ENCODE measurements around the gene TMEM258. TPM values are rescaled to one million over a fixed set of nuclear protein-coding genes. Genes with fewer than 3 reads are reported as not detected.

The TMEM258 gene
- total RNA-seq, 5 donors from 2014 or later (not counting 1 experiment from before 2014, with no cell fraction given): 68.1 to 96.0 (median 87.8) TPM

- ChIA-PET CTCF (interaction anchor here (0.5 to 2.1 kb wide), 7 partner anchors 8 to 545 kb away, joined by 3 to 9 read pairs (median 6); partner anchors contain the start of gene ASRGL1 (in 1 of the 2)), POLR2A (interaction anchor here (0.6 to 0.8 kb wide), 4 partner anchors 8 to 749 kb away, joined by 3 to 6 read pairs (median 3); partner anchors contain the start of gene BEST1 (in 1 of the 2))
- peak overlapping the region; percentile 73 to 76 for H3K4me3 ChIP-seq (ENCODE audit: control insufficient read depth in 1 of 2, extremely low read depth in 1 of 2, low read length in 1 of 2)
- ATAC-seq (replicated peaks in 1 of 4) (peak in 3 of 4 experiments; percentile 1 to 16 (median 14)), DNase-seq (no peak)
- H3K9me3 ChIP-seq: no peaks in the 10 kb centered on the region
- Mint-ChIP-seq H3K27me3 (no peaks in the 10 kb centered on the region), H3K27ac (peak overlapping the region; percentile 49 to 98), H3K36me3 (peaks cover 23% of the 10 kb centered on the region), H3K9me3 (no peaks in the 10 kb centered on the region), H3K4me3 (peak overlapping the region; percentile 83 to 98 (median 89)), H3K4me1 (peaks cover 27 to 43% (median 40%) of the 10 kb centered on the region in 3 donors)
- no peaks in the 10 kb centered on the region for H3K27me3 ChIP-seq (replicated peaks in 1 of 2; ENCODE audit: control insufficient read depth in 2 of 2, extremely low read depth in 1 of 2, insufficient read depth in 2 of 2, low read length in 1 of 2)
- peaks cover under 1 to 25% of the 10 kb centered on the region in 2 donors for H3K36me3 ChIP-seq (ENCODE audit: control insufficient read depth in 2 of 2, extremely low read depth in 1 of 2, insufficient read depth in 1 of 2, low read length in 1 of 2)
- H3K4me1 ChIP-seq (ENCODE audit: control insufficient read depth in 1 of 2, extremely low read depth in 1 of 2, insufficient read depth in 2 of 2, low read length in 2 of 2): peaks cover 8 to 25% of the 10 kb centered on the region in 2 experiments
- 7% methylated on average over 19 of the region's 29 CpGs for WGBS (ENCODE audit: insufficient coverage)
- H3K27ac ChIP-seq (ENCODE audit: low read length): peak overlapping the region; percentile 94
Measured at GRCh38 chr11:61793083-61793828, 857 bp upstream of the TMEM258 start.

- H3K27me3 ChIP-seq (replicated peaks in 1 of 2; ENCODE audit: control insufficient read depth in 2 of 2, extremely low read depth in 1 of 2, insufficient read depth in 2 of 2, low read length in 1 of 2): no peaks in the 10 kb centered on the region
- no peaks in the 10 kb centered on the region for H3K9me3 ChIP-seq
- no peaks in the 10 kb centered on the region for H3K9me3 Mint-ChIP-seq
- peak overlapping the region; percentile 83 to 98 (median 89) for H3K4me3 Mint-ChIP-seq
- H3K36me3 Mint-ChIP-seq: peaks cover 26% of the 10 kb centered on the region
- H3K36me3 ChIP-seq (ENCODE audit: control insufficient read depth in 2 of 2, extremely low read depth in 1 of 2, insufficient read depth in 1 of 2, low read length in 1 of 2): peaks cover 13 to 39% of the 10 kb centered on the region in 2 donors
- ATAC-seq (replicated peaks in 1 of 4) (peak in 3 of 4 experiments; percentile 1 to 12 (median 6)), DNase-seq (peak in 19 of 35 experiments; percentile 20 to 62 (median 38))
- peaks cover 27 to 38% (median 33%) of the 10 kb centered on the region in 3 donors for H3K4me1 Mint-ChIP-seq
- ChIA-PET CTCF (interaction anchor here (0.6 to 1.9 kb wide), 3 partner anchors 23 to 546 kb away, joined by 3 to 7 read pairs (median 3); partner anchors contain the start of gene ASRGL1 (in 1 of the 2)), POLR2A (interaction anchor here (0.6 to 0.7 kb wide), 2 partner anchors 11 to 26 kb away, joined by 3 to 4 read pairs; no protein-coding TSS in a partner anchor)
- H3K27ac ChIP-seq (ENCODE audit: low read length): peak overlapping the region; percentile 94
- peak overlapping the region; percentile 95 to 98 for H3K27ac Mint-ChIP-seq
- peak overlapping the region; percentile 73 to 76 for H3K4me3 ChIP-seq (ENCODE audit: control insufficient read depth in 1 of 2, extremely low read depth in 1 of 2, low read length in 1 of 2)
- H3K4me1 ChIP-seq (ENCODE audit: control insufficient read depth in 1 of 2, extremely low read depth in 1 of 2, insufficient read depth in 2 of 2, low read length in 2 of 2): peaks cover 8 to 25% of the 10 kb centered on the region in 2 experiments
- no peaks in the 10 kb centered on the region for H3K27me3 Mint-ChIP-seq
- 0% methylated on average over 8 of the region's 14 CpGs for WGBS (ENCODE audit: insufficient coverage)
Measured at GRCh38 chr11:61791737-61792309, 576 bp downstream of the TMEM258 start.

- DNase-seq: peak in 1 of 35 experiments; percentile 29
- no peak overlapping the region for H3K27ac ChIP-seq (ENCODE audit: low read length)
Measured at GRCh38 chr11:61787928-61788491, 4.4 kb downstream of the TMEM258 start.

GRCh38 chr11:61785837-61786402 is 6.5 kb downstream of the TMEM258 start:
- H3K9me3 ChIP-seq: no peaks in the 10 kb centered on the region
- Mint-ChIP-seq H3K4me3 (no peak overlapping the region), H3K4me1 (peaks cover 10 to 15% (median 14%) of the 10 kb centered on the region in 3 donors), H3K27me3 (no peaks in the 10 kb centered on the region), H3K27ac (no peak overlapping the region), H3K36me3 (peaks cover 38% of the 10 kb centered on the region), H3K9me3 (no peaks in the 10 kb centered on the region)
- WGBS (ENCODE audit: insufficient coverage): 89% methylated on average over 6 of the region's 11 CpGs
- ChIA-PET POLR2A (no interaction called here), CTCF (interaction anchor here in 1 of 2 donors (1.6 kb wide), 1 partner anchor 12 kb away, joined by 4 read pairs; no protein-coding TSS in a partner anchor)
- H3K4me3 ChIP-seq (ENCODE audit: control insufficient read depth in 1 of 2, extremely low read depth in 1 of 2, low read length in 1 of 2): no peak overlapping the region
- ATAC-seq (replicated peaks in 1 of 4): no peak
- peaks cover 0 to 4% of the 10 kb centered on the region in 2 experiments for H3K4me1 ChIP-seq (ENCODE audit: control insufficient read depth in 1 of 2, extremely low read depth in 1 of 2, insufficient read depth in 2 of 2, low read length in 2 of 2)
- H3K27ac ChIP-seq (ENCODE audit: low read length): no peak overlapping the region
- H3K27me3 ChIP-seq (replicated peaks in 1 of 2; ENCODE audit: control insufficient read depth in 2 of 2, extremely low read depth in 1 of 2, insufficient read depth in 2 of 2, low read length in 1 of 2): no peaks in the 10 kb centered on the region
- no peak for DNase-seq
- H3K36me3 ChIP-seq (ENCODE audit: control insufficient read depth in 2 of 2, extremely low read depth in 1 of 2, insufficient read depth in 1 of 2, low read length in 1 of 2): peaks cover 29 to 59% of the 10 kb centered on the region in 2 donors

More at GRCh38 chr11:61787928-61788491, 4.4 kb downstream of the TMEM258 start:
- Histone ChIP-seq H3K4me3 (ENCODE audit: control insufficient read depth in 1 of 2, extremely low read depth in 1 of 2, low read length in 1 of 2) (no peak overlapping the region), H3K9me3 (no peaks in the 10 kb centered on the region), H3K36me3 (ENCODE audit: control insufficient read depth in 2 of 2, extremely low read depth in 1 of 2, insufficient read depth in 1 of 2, low read length in 1 of 2) (peaks cover 29 to 59% of the 10 kb centered on the region in 2 donors), H3K27me3 (replicated peaks in 1 of 2; ENCODE audit: control insufficient read depth in 2 of 2, extremely low read depth in 1 of 2, insufficient read depth in 2 of 2, low read length in 1 of 2) (no peaks in the 10 kb centered on the region), H3K4me1 (ENCODE audit: control insufficient read depth in 1 of 2, extremely low read depth in 1 of 2, insufficient read depth in 2 of 2, low read length in 2 of 2) (peaks cover 3 to 18% of the 10 kb centered on the region in 2 experiments)
- 92% methylated on average over 2 of the region's 9 CpGs for WGBS (ENCODE audit: insufficient coverage)
- Mint-ChIP-seq H3K4me3 (no peak overlapping the region), H3K27me3 (no peaks in the 10 kb centered on the region), H3K4me1 (peaks cover 21 to 31% (median 29%) of the 10 kb centered on the region in 3 donors), H3K27ac (no peak overlapping the region), H3K36me3 (peaks cover 38% of the 10 kb centered on the region), H3K9me3 (no peaks in the 10 kb centered on the region)
- ATAC-seq (replicated peaks in 1 of 4): no peak
- POLR2A ChIA-PET: no interaction called here
- CTCF ChIA-PET: interaction anchor here in 1 of 2 donors (1.0 kb wide), 1 partner anchor 10 kb away, joined by 5 read pairs; no protein-coding TSS in a partner anchor

- Mint-ChIP-seq H3K9me3 (no peaks in the 10 kb centered on the region), H3K4me1 (peaks cover 2 to 5% (median 3%) of the 10 kb centered on the region in 3 donors), H3K27me3 (no peaks in the 10 kb centered on the region), H3K4me3 (no peak overlapping the region), H3K27ac (no peak overlapping the region), H3K36me3 (peaks cover 28% of the 10 kb centered on the region)
- Histone ChIP-seq H3K4me3 (ENCODE audit: control insufficient read depth in 1 of 2, extremely low read depth in 1 of 2, low read length in 1 of 2) (no peak overlapping the region), H3K9me3 (no peaks in the 10 kb centered on the region), H3K36me3 (ENCODE audit: control insufficient read depth in 2 of 2, extremely low read depth in 1 of 2, insufficient read depth in 1 of 2, low read length in 1 of 2) (peaks cover 29 to 50% of the 10 kb centered on the region in 2 donors), H3K27me3 (replicated peaks in 1 of 2; ENCODE audit: control insufficient read depth in 2 of 2, extremely low read depth in 1 of 2, insufficient read depth in 2 of 2, low read length in 1 of 2) (peaks cover 0 to 3% of the 10 kb centered on the region in 2 experiments), H3K27ac (ENCODE audit: low read length) (no peak overlapping the region), H3K4me1 (ENCODE audit: control insufficient read depth in 1 of 2, extremely low read depth in 1 of 2, insufficient read depth in 2 of 2, low read length in 2 of 2) (no peaks in the 10 kb centered on the region)
- POLR2A ChIA-PET: interaction anchor here in 1 of 2 donors (0.5 kb wide), 1 partner anchor 34 kb away, joined by 3 read pairs; no protein-coding TSS in a partner anchor
- CTCF ChIA-PET: no interaction called here
- 93% methylated on average over 5 of the region's 7 CpGs for WGBS (ENCODE audit: insufficient coverage)
- DNase-seq: no peak
- no peak for ATAC-seq (replicated peaks in 1 of 4)
Measured at GRCh38 chr11:61784506-61784805, 7.9 kb downstream of the TMEM258 start.
